Measurements from ENCODE around the gene CCDC122. TPM values are rescaled to one million over a fixed set of nuclear protein-coding genes. Genes with fewer than 3 reads are reported as not detected.
"Not testable (repeated sequence)": the region's sequence is repeated elsewhere in the genome, so short reads cannot be mapped to it uniquely, and the experiment has no call there.

CCDC122 gene
- polyA plus RNA-seq, 5 donors = 3.5 to 7.9 (median 5.9) TPM

DNA sequence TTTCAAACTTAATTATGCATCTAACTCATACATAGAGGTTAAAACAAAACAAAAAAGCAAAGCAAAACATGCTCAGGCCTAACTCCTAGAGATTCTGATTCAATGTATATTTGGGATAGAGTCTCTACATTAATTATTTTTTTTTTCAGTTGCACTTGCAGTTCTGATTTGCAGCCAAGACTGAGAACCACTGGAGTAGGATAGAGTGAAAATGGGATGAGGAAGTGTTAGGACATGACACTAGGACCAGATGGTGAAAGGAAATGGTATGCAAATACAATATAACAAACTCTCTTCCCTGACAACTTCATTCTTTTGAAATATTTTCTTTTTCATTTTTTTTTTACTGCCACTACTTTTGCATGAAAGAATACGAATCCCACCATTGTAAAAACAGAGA lies 1.8 kb downstream of the CCDC122 start:
- no peak for DNase-seq

DNA sequence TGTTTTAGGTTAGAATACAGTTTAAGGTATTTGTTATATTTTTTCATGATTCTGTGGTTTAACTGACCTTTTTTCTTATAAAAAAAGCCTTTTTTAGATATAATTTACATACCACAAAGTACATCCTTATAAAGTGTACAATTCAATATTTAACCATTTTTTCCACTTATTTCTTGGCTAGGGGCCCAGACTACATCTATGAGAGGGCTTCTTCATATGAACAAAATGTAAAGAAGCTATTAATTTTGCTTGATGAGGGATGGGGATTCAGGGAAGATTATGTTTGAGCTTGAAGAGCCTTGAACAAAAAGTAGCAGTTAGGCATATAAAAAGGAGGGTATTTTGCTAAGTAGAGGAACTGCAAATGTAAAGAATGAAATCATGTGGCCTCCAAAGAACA lies 2.2 kb downstream of the CCDC122 start:
- DNase-seq = no peak

DNA sequence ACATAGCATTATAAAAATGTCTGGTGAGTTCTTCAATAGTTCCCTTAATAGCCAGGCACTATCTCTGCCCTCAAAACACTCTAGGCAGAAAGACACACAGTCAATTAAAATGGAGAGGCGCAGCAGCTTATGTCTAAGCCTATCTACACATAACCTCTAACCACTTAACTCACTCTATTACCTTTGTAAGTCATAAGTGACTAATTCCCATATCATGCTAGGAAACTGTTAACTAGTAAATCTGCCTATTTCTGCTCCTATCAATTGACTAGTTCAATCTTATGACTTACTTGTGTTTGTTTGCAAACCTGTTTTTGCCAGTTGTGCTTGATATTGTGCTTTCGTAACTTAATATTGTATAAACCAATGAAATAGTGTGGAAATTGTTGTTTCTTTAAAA lies 3.2 kb downstream of the CCDC122 start:
- no peak for DNase-seq

DNA sequence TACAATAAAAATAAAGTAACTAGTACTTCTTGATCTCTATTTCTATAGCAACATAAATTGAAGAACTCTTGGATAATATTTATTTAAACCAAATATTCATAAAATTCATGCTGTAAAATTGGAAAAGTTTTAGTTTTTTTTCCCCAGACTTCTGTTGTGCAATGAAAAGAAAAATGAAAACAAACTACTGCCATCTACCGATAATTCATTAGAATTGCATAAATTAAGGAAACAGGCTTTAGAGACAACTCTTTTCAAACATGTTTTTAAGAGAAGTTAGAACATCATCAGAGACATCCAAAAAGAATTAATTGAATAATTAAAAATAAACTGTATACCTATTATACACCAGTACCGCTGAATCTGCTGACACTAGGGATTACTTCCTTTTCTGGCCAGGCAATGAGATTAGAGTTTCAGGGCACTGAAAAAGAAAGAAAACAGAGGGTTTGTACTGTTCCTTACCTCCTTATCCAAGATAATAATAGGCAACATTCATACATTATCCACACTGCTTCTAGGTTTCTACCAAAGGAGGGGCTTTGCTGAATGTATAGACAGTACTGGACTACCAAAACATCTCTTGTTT lies 4.9 kb downstream of the CCDC122 start:
- no peak for DNase-seq

DNA sequence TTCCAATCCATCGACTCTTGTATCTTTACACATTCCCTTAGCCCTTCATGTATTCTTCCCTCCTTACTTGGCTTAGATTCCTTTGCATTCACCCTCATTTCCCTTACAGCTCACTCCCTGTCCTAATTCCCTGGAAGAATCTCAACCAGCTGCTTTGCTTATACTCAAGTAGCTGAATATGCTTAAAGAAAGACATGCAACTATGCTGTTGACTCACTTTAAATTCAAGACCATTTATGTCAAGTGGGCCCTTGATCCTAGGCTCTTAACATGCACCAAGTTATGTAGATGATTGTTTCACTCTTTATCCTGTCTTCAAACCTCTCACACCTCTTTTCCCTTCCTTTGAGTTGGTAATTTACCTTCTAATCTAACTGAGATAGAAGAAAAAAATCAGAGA lies 7.4 kb downstream of the CCDC122 start:
- DNase-seq = no peak

DNA sequence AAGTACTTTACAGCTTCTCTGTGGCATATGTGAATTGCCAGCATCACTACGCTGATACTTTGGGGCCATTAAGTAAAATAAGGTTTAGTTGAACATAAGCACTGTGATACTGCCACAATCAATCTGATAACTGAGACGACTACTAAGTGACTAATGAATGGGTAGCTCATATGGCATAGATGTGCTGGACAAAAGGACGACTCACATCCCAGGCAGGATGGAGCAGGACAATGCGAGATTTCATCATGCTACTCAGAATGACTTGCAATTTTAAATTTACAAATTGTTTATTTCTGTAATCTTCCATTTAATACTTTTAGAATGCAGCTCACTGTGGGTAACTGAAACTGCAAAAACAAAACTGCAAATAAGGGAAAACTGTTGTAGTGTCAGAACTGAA lies 13.6 kb downstream of the CCDC122 start:
- DNase-seq = no peak

DNA sequence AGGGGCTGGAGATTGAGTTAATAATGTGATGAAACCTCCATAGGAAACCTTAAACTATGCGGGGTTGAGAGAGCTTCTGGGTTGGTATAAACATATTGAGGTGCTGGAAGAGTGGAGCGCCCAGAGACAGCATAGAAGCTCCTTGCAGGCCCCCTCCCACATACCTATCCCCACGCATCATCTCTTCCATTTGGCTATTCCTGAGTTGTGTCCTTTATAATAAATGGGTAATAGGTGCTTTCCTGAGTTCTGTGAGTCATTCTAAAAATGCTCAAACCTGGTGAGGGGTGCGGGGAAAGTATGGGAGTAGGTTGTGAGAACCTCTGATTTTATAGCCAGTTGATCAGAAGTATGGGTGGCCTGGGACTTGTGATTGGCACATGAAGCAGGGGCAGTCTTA lies 14.6 kb downstream of the CCDC122 start:
- no peak for DNase-seq

DNA sequence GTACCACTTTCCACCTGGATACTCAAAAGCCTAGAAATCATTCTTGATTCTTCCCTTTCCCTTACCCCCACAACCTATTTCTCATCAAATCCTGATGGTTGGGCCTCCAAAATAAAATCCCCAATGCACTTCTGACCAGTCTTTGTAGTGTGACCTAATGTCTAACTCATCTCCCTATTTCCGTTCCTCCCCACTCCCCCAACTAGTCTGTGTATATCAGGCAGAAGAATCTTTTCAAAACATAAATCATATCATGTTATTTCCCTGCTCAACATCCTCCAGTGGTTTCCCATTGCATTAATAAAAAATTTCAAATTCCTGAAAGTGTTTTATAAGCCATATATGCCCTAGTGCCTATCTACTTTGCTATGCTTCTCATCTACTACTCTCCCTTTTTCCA lies 17.7 kb downstream of the CCDC122 start:
- no peak for DNase-seq

DNA sequence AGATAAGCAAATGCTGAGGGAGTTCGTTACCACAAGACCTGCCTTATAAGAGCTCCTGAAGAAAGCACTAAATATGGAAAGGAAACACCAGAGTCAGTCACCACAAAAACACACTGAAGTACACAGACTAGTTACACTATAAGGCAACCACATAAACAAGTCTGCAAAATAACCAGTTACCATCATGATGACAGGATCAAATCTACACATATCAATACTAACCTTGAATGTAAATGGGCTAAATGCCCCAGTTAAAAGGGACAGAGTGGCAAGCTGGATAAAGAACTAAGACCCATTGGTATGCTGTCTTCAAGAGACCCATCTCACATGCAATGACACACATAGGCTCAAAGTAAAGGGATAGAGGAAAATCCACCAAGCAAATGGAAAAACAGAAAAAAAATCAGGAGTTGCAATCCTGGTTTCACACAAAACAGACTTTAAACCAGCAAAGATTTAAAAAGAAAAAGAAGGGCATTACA lies 26.6 kb downstream of the CCDC122 start:
- no peak for DNase-seq

DNA sequence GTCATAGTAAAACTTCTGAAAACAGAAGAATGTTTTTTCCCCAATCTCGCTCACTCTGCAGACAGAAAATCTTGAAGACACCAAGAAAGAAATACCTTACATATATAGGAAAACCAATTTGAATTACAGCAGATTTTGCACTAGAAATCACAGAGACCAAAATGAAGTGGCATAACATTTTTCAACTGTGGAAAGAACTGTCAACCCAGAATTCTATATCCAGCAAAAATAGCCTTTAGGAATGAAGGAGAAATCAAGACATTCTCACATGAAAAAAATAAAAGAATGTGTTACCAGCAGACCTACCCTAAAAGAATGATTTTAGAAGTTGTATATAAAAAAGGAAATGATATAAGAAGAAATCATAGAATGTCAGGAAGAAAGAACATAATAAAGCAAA lies 28.7 kb downstream of the CCDC122 start:
- DNase-seq = no peak

DNA sequence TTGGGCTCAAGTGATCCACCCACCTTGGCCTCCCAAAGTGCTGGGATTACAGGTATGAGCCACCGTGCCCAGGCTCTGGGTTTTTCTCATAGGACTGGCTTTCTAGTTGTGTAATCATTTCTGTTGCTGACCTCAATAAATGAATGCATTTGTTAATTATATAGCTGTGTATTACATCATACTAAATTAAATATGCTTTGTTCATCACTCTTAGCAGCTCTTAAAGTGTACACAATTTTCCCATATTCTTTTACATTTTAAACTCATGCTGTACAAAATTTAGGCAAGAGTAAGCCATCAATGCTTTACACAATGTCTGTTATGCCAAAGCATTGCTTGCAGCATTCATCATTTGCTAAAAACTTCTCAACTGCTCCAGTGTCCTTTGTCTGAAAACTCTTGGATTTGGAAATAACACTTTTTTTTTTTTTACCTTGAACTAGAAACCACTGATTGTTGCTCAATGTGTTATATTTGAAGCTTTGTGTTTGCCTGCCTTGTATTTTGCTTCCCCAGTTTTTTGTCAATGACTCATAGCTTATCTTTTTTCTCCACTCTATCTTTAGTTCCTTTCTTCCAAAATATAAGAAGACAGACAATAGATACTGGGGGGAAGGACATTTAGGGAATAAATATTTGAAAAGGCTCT lies 31.4 kb downstream of the CCDC122 start:
- no peak for DNase-seq

DNA sequence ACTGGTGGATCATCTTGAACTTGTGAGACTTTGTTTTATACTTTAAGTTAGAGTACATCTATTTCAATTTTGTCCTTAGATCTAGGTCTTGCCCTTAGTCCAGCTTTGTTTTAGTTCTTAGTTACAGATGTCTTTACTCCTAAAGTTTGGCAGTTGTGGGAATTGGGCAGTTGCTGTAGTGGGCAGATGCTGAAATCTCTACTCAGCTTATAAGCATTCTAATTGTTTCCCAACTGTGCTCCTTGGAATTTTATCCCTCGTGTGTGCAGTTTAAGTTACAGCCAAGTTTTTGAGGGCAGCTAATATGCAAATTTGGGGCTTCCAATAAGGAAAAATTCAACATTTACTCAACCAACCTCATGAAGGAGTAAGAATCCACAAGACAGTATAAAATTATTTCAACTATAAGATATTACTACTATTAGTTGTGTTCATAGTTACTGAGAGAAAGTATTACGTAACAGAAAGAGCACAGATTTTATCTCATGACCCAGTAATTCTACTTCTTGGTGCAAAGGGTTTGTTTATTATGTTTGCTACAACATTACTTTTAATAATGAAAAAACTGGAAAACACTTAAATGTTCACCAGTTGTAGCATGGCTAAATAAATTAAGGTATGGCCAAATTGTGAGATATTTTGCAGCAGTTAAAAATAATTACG lies 32.9 kb downstream of the CCDC122 start:
- no peak for DNase-seq

DNA sequence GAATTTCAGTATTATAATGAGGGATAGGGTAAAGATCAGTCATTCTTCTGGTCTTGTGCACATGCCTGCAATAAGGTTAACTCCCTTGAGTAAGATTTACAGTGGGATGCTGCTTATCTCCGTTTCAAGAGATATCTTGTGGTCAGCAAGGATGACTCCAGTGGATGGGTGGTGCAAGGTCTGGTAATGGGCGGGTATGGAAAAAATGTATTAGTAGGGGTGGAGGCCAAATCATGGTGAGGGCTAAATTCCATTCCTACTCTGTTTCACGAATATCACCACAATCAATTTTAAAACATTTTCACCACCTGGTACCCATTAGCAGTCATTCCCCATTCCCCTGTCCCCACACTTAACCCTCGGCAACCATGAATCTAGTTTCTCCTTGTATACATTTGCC lies 40.6 kb downstream of the CCDC122 start:
- no peak for DNase-seq

DNA sequence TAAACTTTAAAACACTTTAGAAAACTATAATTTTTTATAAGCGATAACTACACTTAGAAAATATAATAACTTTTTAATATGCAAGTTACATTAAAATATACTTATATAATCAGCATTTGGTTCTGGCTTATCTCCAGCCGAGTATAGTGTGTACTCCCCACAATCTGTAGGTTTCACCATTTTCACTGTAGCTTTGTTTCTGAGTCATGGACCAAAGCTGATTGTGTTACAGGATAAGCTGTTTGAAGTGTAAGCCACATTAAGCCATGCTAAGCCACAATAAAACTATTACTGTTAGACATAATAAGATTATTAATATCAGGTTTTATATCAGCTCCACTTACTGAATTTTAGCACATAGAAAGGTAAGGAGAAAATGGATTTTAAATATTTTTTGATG lies 43.8 kb downstream of the CCDC122 start:
- no peak for DNase-seq

DNA sequence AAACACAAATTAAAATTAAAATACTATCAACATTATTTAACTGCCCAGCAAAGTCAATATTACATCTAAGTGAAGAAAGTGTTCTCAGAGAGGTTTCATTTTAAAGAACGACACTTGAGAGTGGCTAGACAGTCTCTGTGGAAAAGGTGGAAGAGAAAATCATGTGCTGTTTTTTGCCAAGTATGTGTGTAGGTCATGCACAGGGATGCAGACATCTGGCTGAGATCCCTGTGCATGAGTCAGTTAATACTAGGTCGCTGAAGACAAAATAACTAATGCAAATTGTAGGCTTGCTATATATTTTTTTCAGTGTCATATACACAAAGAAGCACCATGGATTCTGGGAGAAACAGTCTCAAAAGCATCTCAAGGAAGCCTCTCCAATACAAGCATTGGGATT lies 48.5 kb downstream of the CCDC122 start:
- no peak for DNase-seq

DNA sequence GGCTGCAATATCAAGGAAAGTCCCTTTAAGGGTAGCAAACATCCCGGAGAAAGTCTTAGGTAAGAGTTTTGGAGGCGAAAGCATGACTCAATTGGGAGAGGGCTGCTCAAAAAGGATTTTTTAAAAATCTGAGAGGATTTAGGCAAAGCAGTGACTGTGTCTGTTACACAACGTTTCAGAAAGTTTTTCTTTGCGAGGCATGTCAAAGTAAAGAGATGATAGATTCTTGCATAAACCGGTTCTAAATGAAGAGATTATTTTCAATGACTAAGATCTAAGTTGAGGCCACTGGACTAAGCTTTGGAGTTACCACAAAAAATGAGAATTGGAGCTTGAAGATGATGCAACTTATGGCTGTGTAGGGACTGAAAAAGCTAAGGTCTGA lies 49.1 kb downstream of the CCDC122 start:
- DNase-seq = no peak

DNA sequence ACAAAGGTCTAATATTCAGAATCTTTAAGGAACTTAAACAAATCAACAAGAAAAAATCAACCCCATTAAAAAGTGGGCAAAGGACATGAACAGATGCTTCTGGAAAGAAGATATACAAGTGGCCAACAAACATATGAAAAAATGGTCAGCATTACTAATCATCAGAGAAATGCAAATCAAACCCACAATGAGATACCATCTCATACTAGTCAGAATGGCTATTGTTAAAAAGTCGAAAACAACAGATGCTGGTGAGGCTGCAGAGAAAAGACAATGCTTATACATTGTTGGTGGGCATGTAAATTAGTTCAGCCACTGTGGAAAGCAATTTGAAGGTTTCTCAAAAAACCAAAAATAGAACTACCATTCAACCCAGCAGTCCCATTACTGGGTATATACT lies 54.9 kb downstream of the CCDC122 start:
- DNase-seq = not testable (repeated sequence)

DNA sequence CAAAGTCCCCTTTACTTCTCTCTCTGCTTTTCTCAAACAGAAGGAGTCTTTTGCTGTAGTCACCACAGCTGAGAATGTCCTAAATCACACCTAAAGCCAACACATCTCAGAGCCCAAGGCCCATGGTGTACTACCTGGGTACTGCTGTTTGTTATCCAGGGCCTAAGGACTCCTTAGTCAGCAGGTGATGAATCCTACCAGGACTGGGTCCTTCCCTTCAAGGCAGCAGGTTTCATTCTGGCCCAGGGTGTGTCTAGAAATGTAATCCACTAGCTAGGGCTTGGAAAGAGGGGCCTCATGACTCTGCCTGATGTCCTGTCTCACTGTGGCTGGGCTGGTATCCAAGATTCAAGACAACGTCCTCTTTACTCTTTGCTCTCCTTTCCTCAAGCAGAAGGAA lies 56.6 kb downstream of the CCDC122 start:
- DNase-seq = no peak

DNA sequence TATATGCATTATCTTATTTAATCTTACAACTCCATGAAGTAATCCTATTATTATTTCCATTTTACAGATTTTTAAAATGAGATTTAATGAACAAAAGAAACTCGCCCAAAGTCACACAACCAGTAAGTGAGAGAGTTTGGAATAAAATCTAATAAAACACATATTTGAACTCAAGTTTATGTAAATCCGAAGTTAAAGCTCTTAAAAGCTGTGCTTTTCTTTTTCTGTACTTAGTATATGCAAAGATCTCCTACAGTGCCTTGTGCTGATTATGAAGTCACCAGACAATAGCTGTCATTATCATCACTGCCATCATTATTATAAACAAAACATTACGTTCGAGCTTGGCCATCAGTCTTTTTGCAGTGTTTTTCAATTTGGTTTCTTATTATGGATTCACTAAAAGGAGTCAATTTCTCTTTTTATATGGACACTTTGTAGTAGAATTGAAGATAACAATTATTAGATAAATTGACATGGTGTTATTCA lies 63.1 kb downstream of the CCDC122 start:
- DNase-seq = no peak

DNA sequence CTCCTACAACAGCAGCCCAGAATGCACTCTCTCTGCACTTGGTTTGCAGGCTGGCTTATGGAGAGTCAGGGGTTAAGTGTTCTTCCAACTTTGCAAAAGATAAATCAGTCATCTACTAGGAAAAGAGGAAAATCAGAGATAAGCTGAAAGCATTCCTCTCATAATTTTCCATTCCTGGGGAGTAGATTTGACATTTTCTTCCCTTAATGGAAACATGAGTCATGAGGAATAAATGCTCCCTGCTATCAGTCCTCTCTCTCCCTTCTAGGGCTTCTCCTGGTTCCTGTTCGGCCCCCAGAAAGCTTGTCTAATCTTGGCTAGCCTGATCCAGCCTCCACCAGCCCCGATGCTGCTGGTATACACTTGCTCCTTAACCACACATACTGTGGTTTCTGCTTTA lies 64.3 kb downstream of the CCDC122 start:
- no peak for DNase-seq

DNA sequence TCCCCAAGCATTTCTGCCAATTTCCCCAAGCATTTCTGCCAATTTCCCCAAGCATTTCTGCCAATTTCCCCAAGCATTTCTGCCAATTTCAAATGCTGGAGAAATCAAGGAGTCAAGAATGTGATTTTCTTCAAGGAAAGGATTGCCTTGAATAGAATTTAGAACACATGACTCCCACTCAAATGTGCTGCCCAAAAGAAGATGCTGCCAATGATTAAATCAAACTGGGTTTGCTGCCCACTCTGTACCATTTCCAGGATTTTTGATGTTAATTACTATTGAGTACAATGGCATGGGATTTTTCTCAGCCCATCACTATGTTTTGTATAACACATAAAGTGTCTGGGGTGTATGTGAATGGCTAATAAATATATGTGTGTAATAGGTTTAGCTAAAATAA lies 70.9 kb downstream of the CCDC122 start:
- no peak for DNase-seq

DNA sequence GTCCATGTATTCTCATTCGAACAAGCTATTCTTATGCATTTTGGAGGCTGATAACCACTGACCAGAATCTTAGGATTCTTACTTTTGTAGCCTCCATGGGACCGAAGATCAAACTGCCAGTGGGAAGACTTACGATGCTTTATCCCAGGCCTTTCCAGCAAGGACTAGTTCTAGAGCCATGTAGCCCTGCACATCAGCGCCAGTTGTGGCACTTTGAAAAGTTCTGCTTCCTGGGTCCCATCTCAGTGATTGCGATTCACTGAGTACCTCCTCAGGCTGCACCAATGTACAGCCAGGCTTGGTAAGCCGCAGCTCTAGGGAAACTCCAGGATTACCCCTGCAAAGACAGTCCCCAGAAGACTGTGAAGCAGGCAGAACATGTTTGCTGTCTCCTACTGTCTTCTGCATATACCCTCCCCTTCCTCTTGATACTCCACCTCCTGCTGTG lies 73.8 kb downstream of the CCDC122 start:
- DNase-seq = no peak

DNA sequence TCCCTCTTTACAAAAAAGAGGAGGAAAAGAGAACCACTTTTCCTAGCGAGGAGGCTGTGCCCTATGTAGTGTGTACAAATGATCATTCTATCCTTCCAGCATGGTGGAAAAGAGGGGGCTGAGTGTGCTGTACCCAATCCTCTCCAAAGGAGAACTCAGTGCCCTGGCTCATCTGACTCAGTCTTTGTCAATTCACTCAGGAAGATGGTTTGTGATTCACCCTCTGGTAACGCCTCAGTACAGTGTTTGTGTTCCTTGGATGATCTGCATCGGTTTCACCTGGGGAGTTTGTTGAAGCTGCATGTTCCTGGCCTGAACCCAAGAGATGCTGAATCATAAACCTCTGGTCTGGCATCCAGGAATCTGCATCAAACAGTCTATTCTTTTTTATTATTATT lies 74.5 kb downstream of the CCDC122 start:
- no peak for DNase-seq
